HS-27A (cell line): ENCODE results near the gene SCML1.
"Not testable (repeated sequence)": the region's sequence is repeated elsewhere in the genome, so short reads cannot be mapped to it uniquely, and the experiment has no call there.

Experiments used
- DNase-seq: peaks from one replicate; pipeline ENCODE4 v3.0.0-alpha.2; 2012; ENCODE audit warnings: low read depth, missing footprints

Gene SCML1

GRCh38 chrX:17738737-17739535 lies 1.6 kb downstream of the SCML1 start:
- no peak for DNase-seq

DNA sequence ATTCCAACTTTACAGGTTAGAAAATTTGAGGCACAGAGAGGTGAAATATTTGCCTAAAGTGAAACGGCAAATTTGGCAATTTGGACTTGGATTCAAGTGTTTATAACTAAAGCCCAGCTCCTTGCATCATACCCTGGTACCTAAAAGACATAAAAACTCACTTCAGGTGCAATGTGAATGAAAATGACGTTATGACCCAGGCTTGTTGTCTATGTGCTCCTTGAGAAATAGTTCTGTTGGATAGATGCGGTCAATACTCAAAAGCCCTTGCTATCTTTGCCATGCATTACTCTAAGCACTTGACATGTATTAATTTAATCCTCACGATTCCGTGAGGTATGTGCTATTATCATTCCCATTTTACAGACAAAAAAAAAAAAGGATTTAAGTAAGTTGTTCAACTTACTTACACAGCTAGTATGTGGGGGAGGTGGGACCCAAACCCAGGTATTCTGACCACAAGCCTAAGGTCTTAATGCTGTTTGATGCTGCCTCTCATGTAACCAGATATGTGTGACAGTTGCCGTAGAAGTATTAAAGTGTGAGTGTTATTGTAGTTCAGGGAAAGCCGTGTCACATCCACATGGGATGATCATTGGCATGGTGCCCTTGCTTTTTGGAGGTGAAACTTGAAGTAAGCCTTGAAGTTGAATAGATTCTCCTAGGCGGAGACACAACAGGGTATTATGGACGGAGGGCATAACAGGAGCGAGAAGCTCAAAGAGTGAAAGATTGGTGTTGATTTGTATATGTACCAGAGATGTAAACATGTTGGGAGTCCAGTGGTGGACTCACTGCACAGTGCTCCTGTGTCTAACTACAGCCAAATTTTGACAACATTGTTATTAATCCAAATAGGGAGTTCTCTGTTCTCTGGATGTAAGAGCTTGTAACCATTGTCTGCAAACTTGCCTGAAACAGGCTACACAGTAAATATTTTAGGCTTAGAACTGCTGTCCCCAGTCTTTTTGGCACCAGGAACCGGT lies 3.1 kb downstream of the SCML1 start:
- DNase-seq: no peak

- no peak for DNase-seq
Observed at GRCh38 chrX:17741123-17741511, 3.8 kb downstream of the SCML1 start.

DNA sequence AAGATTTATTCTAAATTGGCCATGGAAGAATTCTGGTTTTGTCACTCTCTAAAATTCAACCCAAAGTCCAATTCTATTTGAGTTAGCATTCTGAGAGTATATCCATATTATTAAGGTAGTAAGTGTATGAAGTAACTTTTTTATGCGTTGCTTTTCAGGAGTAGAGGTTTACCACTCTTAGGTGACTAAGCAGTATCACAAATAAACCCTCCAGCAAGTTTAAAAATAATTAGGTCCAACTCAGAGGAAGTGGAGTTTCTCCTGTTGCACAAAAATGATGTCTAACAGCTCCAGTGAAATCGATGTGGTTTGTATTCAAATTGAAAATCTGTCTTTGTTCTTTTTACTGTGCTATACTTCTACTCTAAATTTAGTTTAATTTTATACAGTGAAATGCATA lies 6.6 kb downstream of the SCML1 start:
- no peak for DNase-seq

DNA sequence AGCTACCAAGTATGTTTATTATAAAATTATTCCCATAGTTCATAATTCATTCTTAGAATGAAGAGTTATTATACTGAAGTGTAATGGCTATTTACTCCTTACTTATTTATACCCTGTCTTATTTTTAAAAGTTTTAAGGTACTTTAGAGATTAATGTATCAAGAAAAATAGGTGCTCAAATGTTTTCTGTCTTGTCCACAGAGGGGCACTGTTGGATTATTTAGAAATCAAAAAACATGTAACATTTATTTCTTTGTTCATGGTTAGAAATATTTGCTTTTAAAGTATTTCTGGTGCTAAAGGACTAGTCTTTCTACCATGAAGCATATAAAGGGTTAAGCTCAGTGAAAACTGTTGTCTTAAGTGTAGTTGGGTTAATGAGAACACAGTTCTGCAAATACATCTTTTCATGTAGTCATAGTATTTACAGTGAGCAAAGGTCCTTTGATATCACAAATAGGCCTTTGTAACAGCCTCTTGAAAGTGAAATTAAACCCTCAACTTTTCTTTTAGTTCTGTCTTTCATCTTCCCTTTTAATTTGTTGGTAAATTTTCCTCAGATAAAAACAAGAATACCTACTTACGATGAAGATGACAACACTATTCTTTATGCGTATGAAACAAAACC lies 7.7 kb downstream of the SCML1 start:
- DNase-seq: no peak

- no peak for DNase-seq
Observed at GRCh38 chrX:17747692-17748091, 10.4 kb downstream of the SCML1 start.

DNA sequence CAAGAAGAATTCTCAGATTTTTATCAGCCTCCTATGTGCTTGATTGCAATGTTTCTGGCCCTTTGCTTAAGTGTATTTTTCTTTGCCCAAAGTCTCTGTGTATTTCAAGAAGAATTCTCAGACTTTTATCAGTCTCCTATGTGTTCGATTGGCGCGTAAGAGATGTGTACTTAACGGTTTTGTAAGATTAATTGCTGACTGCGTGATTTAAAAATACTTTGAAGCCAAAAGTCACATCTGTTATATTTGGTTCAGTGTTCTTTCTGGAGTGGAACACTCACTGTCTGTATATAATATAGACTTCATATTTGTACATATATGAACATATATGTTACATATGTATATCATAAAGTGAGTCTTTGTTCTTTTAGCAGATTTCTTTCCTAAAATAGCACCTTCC lies 11.4 kb downstream of the SCML1 start:
- DNase-seq: no peak

DNA sequence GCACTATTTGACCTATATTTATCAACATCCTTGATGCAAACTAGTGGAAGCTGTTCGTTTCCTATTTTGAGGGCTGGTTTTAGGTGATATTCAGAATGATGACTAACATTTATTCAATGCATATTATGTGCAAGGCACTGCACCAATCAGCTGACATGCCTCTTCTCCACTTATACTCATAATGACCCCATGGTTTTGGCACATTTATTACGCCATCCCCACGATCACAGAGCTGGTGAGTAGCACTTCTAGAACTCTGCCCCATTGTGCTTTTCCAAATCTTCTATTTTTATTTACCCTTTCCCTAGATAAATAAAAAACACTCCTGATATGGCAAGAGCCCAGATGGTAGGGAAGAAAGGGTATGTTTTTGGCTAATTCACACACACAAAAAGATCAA lies 13.1 kb downstream of the SCML1 start:
- no peak for DNase-seq

DNA sequence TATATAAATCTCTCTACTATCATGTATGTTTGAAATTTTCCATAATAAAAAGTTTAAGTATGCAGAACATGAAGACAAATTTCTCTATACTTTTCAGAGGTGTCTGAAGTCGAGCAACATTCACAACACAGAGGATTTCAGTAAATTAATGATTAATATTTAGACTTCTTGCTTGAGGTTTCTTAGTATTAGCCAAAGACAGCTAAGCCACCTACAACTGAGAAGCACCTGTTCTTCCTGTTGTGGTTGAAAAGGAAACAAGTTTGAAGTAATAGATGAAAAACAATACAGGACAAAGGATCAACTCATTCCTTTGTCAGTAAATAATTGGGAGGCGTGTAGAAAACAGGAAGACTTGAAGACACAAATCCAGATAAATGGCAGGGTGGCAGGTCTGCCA lies 21.1 kb downstream of the SCML1 start:
- DNase-seq: no peak

- DNase-seq: no peak
Observed at GRCh38 chrX:17759990-17760389, 22.7 kb downstream of the SCML1 start.

GRCh38 chrX:17767734-17768133 lies 30.4 kb downstream of the SCML1 start:
- DNase-seq: no peak

DNA sequence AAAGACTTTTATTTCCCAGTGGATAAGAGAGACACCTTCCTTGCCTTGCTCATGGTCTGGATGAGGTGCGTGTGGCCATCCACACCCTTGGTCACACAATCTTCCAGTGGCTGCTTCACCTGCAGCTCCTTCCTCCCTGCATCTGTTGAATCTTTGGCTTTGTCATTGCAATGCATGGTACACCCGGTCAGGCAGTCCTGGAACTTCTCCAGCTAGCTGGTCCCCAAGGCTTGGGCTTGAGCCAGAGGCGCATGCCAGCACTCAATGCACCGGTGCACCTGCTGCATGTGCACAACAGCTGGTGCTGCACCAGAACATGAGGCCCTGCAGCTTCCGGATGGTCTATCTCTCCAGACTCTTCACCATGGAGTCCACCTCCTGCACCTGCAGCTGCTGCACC lies 31.7 kb downstream of the SCML1 start:
- DNase-seq: no peak

DNA sequence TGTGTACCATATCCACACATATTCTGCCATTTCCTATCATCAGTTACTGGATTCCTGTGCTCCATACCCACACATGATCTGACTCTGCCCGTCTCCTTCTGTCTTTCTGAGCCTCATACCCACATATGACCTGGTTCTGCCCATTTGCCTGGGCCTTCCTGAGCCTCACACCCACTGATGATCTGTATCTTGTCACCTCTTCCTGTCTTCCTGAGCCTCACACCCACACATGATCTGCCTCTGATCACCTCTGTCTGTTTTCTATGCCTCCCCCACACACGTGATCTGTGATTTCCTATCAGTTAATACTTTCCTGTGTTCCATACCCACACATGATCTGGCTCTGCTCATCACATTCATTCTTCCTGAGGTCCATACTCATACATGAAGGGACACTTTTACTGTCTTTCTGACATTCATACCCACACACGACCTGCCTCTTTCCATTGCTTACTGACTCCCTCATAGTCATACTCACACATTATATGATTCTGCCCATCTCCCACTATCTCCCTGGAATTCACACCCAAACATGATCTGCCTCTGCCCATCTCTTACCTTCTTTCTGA lies 32.5 kb downstream of the SCML1 start:
- DNase-seq: no peak

DNA sequence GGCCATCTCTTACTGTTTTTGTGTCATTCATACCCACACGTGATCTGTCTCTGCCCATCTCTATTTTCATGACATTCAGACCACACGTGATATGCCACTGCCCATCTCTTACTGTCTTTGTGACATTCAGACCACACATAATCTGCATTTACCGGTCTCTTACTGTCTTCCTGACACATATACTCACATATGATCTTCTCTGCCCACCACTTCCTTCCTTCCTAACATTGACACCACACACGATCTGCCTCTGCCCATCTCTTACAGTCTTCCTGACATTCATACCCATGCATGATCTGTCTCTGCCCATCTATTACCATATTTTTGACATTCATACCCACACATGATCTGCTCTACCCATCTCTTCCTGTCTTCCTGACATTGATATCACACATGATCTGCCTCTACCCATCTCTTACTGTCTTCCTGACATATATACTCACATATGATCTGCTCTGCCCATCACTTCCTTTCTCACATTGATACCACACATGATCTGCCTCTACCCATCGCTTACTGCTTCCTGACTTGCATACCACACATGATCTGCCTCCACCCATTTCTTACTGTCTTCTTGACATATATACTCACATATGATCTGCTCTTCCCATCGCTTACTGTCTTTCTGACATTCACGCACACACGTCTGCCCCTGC lies 36.1 kb downstream of the SCML1 start:
- no peak for DNase-seq

- DNase-seq: no peak
Observed at GRCh38 chrX:17774053-17774452, 36.8 kb downstream of the SCML1 start.

DNA sequence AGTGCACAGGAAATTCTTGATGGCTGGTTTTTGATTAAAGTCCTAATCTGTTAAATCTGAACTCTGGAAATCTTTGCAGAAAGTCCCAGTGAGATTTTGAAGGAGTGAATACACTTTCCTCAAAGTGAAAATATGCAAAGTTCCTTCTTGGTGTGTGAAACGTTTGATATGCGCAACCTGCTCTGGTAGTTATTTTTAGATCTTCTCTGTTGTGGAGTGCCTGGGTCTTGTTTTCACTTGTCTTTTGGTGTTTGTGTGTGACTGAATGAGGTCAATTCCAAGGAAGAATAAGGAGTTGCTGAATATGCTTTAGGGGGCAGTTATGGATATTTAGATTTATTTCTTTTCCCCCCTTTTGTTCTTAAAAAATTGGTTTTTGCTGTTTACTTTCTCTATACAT lies 41.7 kb downstream of the SCML1 start:
- DNase-seq: no peak

DNA sequence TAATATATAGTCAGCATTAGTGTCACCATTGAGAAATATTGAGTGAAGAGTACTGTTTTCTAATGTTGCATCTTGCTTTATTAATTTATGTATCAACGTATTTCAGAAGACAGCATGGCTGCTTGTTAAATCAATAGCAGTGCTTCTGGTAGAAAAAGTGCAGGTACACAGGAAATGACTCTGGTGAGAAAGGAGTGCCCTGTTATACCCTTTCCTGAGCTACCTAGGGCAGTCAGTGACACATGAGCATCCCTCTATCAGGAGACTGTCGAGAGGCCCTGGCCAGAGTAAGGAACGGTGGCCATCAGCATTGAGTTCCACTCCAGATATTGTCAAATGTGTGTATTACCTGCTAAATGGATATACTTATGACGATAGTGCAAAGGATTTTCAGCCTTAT lies 42.1 kb downstream of the SCML1 start:
- no peak for DNase-seq

DNA sequence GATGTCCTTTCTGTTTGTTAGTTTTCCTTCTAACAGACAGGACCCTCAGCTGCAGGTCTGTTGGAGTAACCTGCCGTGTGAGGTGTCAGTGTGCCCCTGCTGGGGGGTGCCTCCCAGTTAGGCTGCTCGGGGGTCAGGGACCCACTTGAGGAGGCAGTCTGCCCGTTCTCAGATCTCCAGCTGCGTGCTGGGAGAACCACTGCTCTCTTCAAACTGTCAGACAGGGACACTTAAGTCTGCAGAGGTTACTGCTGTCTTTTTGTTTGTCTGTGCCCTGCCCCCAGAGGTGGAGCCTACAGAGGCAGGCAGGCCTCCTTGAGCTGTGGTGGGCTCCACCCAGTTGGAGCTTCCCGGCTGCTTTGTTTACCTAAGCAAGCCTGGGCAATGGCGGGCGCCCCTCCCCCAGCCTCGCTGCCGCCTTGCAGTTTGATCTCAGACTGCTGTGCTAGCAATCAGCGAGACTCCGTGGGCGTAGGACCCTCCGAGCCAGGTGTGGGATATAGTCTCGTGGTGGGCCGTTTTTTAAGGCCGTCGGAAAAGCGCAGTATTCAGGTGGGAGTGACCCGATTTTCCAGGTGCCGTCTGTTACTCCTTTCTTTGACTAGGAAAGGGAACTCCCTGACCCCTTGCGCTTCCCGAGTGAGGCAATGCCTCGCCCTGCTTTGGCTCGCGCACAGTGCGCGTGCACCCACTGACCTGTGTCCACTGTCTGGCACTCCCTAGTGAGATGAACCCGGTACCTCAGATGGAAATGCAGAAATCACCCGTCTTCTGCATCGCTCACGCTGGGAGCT lies 49.5 kb downstream of the SCML1 start:
- DNase-seq: not testable (repeated sequence)

- DNase-seq: no peak
Observed at GRCh38 chrX:17787557-17787956, 50.3 kb downstream of the SCML1 start.

GRCh38 chrX:17788439-17788838 lies 51.1 kb downstream of the SCML1 start:
- no peak for DNase-seq

- DNase-seq: no peak
Observed at GRCh38 chrX:17788956-17789562, 51.8 kb downstream of the SCML1 start.
